ENCODE results near the gene VSTM2B. TPM values are rescaled to one million over a fixed set of nuclear protein-coding genes. Genes with fewer than 3 reads are reported as not detected.
A peak's percentile ranks its signal among the peaks of the same experiment; 100 is the strongest.

Gene VSTM2B
- total RNA-seq, 1 experiment from 2014 or later = not detected

GRCh38 chr19:29605653-29606419 lies 80.0 kb downstream of the VSTM2B start, which contains the start of gene POP4:
TSS of gene POP4 (plus strand) at chr19:29606283. CDS start at chr19:29606319, 36 bp downstream.
- CTCF ChIA-PET = interaction anchor here (1.0 kb wide), 1 partner anchor 111 kb away, joined by 4 read pairs; no protein-coding TSS in a partner anchor
- peak; percentile 97 for DNase-seq (ENCODE audit: low spot score)
- H3K9me3 ChIP-seq (ENCODE audit: low read depth, low read length, poor library complexity, severe bottlenecking) = no peaks in the 10 kb centered on the region
- TF ChIP-seq EZH2 (IDR thresholded peaks at IDR 0.05; ENCODE audit: borderline replicate concordance, low read depth, low read length, poor library complexity, severe bottlenecking) (no peak), CTCF (conservative IDR thresholded peaks at IDR 0.05; ENCODE audit: low read depth, low read length) (no peak)
- no peaks in the 10 kb centered on the region for H3K36me3 ChIP-seq (ENCODE audit: insufficient read depth, low read length, poor library complexity, severe bottlenecking)
- peak within 1 kb of the TSS; percentile 88 for H3K27ac ChIP-seq (ENCODE audit: low read depth, low read length, poor library complexity, severe bottlenecking)
- H3K4me3 ChIP-seq (ENCODE audit: low read depth, low read length, poor library complexity, severe bottlenecking) = peak within 1 kb of the TSS; percentile 90
- H3K4me1 ChIP-seq (ENCODE audit: insufficient read depth, low read length, poor library complexity, severe bottlenecking) = no peaks in the 10 kb centered on the region
- TSS peak; percentile 93 for BruUV-seq (replicated peaks)
- no peaks in the 10 kb centered on the region for H3K27me3 ChIP-seq (replicated peaks; ENCODE audit: insufficient read depth, low read depth, low read length, poor library complexity)
- intact Hi-C loops (cut with micrococcal nuclease; ENCODE audit: unreplicated experiment) = no loop called here
- POLR2A ChIA-PET (ENCODE audit: low non-redundant PET) = interaction anchor here (0.6 to 0.7 kb wide), 2 partner anchors 245 to 336 kb away, joined by 4 to 5 read pairs; partner anchors contain the start of gene URI1

- BruUV-seq (replicated peaks) = no TSS peak
- Histone ChIP-seq H3K27me3 (replicated peaks; ENCODE audit: insufficient read depth, low read depth, low read length, poor library complexity) (no peaks in the 10 kb centered on the region), H3K9me3 (ENCODE audit: low read depth, low read length, poor library complexity, severe bottlenecking) (no peaks in the 10 kb centered on the region), H3K27ac (ENCODE audit: low read depth, low read length, poor library complexity, severe bottlenecking) (peak overlapping the region; percentile 88), H3K36me3 (ENCODE audit: insufficient read depth, low read length, poor library complexity, severe bottlenecking) (no peaks in the 10 kb centered on the region), H3K4me1 (ENCODE audit: insufficient read depth, low read length, poor library complexity, severe bottlenecking) (no peaks in the 10 kb centered on the region), H3K4me3 (ENCODE audit: low read depth, low read length, poor library complexity, severe bottlenecking) (peak overlapping the region; percentile 90)
- no peak for DNase-seq (ENCODE audit: low spot score)
- TF ChIP-seq EZH2 (IDR thresholded peaks at IDR 0.05; ENCODE audit: borderline replicate concordance, low read depth, low read length, poor library complexity, severe bottlenecking) (no peak), CTCF (conservative IDR thresholded peaks at IDR 0.05; ENCODE audit: low read depth, low read length) (no peak)
- intact Hi-C loops (cut with micrococcal nuclease; ENCODE audit: unreplicated experiment) = no loop called here
- ChIA-PET CTCF (interaction anchor here (1.0 kb wide), 1 partner anchor 110 kb away, joined by 4 read pairs; no protein-coding TSS in a partner anchor), POLR2A (ENCODE audit: low non-redundant PET) (interaction anchor here (0.6 to 0.7 kb wide), 3 partner anchors 110 to 336 kb away, joined by 3 to 5 read pairs (median 4); partner anchors contain the start of gene URI1)
Measured at GRCh38 chr19:29606420-29606747, 80.6 kb downstream of the VSTM2B start.

- Histone ChIP-seq H3K4me3 (ENCODE audit: low read depth, low read length, poor library complexity, severe bottlenecking) (no peak overlapping the region), H3K27ac (ENCODE audit: low read depth, low read length, poor library complexity, severe bottlenecking) (no peak overlapping the region), H3K9me3 (ENCODE audit: low read depth, low read length, poor library complexity, severe bottlenecking) (no peaks in the 10 kb centered on the region), H3K4me1 (ENCODE audit: insufficient read depth, low read length, poor library complexity, severe bottlenecking) (no peaks in the 10 kb centered on the region), H3K27me3 (replicated peaks; ENCODE audit: insufficient read depth, low read depth, low read length, poor library complexity) (no peaks in the 10 kb centered on the region), H3K36me3 (ENCODE audit: insufficient read depth, low read length, poor library complexity, severe bottlenecking) (peaks cover 10% of the 10 kb centered on the region)
- ChIA-PET CTCF (interaction anchor here (1.1 to 1.6 kb wide), 2 partner anchors 107 to 146 kb away, joined by 3 to 4 read pairs; no protein-coding TSS in a partner anchor), POLR2A (ENCODE audit: low non-redundant PET) (no interaction called here)
- no peak for TF ChIP-seq EZH2 (IDR thresholded peaks at IDR 0.05; ENCODE audit: borderline replicate concordance, low read depth, low read length, poor library complexity, severe bottlenecking)
- TF ChIP-seq CTCF (conservative IDR thresholded peaks at IDR 0.05; ENCODE audit: low read depth, low read length) = no peak
- no TSS peak for BruUV-seq (replicated peaks)
- no peak for DNase-seq (ENCODE audit: low spot score)
- intact Hi-C loops (cut with micrococcal nuclease; ENCODE audit: unreplicated experiment) = loop anchor here (1.0 kb wide), 2 partner anchors 82 to 107 kb away; no protein-coding TSS in a partner anchor
Measured at GRCh38 chr19:29609636-29610035, 83.8 kb downstream of the VSTM2B start.
